ENCODE results near the gene TP53I3.
"Not testable (repeated sequence)": the region's sequence is repeated elsewhere in the genome, so short reads cannot be mapped to it uniquely, and the experiment has no call there.

Gene TP53I3, protein sequence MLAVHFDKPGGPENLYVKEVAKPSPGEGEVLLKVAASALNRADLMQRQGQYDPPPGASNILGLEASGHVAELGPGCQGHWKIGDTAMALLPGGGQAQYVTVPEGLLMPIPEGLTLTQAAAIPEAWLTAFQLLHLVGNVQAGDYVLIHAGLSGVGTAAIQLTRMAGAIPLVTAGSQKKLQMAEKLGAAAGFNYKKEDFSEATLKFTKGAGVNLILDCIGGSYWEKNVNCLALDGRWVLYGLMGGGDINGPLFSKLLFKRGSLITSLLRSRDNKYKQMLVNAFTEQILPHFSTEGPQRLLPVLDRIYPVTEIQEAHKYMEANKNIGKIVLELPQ

DNA sequence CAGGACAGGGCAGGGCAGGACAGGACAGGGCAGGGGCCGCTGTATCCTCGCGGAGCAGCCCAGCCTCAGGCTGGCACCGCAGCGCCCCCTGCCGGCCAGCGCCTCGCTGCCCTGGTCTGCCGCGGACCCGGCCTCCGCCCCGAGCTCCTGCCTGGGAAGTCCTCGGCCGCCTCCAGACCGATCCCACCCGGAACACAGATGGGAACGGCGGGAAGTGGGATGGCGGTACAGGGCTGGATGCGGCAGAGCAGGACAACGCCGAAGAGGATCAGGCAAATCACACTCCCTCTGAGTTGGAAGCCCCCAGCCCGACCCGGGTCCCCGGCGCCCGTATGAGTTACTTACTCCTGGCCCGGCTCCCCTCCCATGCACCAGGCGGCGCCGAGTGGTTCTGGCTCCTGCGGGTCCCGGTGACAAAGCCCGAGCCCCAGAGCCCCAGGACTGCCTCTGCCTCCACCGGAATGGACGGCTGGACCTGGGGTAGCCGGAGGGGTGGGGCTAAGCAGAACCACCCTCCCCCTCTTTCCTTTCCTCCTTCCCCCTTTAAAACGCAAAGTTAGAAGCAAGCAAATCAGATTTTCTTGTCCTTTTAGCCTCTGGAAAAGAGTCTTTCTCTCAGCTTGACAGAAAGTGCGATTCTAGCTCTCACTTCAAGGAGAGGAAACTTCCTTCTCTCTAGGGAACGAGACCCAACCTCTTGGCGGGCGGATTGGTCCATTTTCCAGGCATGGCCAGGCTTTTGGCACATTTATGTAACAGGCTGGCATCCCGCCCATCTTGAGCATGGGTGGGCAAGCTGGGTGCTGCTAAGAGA is at the start of gene TP53I3:
TSS of gene TP53I3 (minus strand) at position 449 of the 814 bp plus-strand sequence. CDS start 508 bp downstream, outside the sequence.
- DNase-seq (ENCODE audit: low spot score) (peak; percentile 76), FAIRE-seq (no peak)

DNA sequence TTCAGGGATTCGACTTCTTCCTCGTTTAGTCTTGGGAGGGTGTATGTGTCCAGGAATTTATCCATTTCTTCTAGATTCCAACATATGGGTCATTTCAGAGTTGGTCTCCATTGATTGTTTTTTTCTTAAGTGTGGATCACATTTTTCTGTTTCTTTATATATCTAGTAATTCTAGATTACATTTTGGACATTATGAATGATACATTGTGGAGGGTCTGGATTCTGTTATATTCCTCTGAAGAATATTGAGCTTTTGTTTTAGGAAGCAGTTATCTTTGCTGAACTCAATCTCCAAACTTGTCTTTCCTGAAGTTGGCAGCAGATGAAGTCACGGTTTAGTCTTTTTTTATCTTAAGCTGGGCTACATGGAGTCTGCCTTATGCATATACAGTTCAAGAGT is 47.9 kb upstream of the TP53I3 start:
- DNase-seq (ENCODE audit: low spot score): no peak
- no peak for FAIRE-seq

DNA sequence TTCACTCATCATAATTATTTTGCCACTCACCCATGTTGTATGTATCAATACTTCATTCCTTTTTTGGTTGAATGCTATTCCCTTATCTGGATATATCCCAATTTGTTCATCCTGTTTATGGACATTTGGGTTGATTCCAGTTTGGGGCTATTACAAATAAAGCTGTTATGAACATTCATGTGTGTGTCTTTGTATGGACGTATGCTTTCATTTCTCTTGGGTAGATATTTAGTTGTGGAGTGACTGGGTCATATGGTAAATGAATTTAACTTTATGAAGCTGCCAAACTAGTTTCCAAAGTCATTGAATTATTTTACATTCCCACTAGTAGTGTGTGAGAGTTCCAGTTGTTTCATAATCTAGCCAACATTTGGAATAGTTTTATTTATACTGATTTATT is 41.3 kb upstream of the TP53I3 start:
- FAIRE-seq: no peak
- no peak for DNase-seq (ENCODE audit: low spot score)

DNA sequence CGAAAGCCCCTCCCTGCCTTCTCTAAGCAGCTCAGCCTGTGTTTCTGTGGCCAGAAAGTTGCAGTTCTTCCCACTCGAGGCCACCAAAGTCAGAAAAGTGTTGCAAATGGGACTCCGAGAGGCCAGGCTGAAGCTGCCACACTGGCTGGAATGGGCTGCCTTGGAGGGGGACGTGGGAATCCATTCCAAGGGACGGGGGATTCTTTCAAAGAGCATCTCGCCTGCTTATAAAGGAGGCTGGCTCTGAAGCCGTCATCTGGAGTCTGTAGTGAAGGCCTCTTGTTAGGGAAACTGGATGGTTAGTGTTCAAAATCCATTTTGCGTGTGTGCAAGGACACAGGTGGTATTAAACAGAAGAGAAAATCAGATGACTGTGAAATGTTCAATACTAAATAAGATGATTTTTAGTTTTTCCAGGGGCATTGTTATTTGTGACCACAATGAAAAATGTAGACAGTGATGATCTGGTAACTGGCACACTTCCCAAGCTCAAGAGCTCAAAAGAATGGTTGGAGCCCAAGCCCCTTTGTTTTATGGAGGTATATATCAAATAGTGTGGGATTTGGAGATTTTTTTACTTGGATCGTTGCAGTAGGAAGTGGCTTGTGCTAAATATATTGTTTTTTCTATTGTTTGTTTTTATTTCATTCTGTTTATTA is 39.4 kb upstream of the TP53I3 start:
- DNase-seq (ENCODE audit: low spot score): no peak
- FAIRE-seq: no peak

DNA sequence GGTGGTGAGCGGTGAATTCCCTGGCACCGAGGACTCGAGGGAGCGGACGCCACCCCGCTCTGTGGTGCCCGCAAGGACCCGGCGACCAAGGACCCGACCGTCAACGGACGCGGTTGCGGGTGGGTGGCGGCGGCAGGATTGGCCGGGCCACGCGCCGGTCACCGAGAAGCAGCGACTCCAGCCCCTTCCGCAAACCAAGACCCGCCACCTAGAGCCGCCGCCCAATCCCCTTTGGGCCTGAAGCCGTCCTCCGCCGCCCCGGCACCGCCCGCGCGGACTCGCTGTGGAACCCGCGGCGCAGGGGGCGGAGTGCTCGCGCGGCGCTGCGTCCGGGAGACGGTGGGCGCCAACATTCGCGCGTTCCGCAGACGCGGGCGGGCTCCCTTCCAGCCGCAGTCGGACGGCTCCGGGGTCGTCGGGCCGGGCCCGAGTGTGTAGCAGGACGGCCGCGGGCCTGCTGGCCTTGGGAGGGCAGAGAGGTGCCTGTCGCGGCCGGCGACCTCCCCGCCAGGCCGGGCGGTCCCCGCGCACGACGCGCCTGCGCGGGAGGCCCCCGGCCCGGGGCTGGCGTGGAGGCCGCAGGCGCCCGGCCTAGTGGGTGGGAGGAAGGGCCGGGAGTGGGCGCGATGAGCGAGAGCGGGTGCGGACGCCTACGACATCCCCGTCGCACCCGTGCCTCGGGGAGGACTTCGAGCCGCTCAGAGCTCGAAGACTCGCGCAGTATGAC is 38.7 kb upstream of the TP53I3 start, which contains the start of the genes FAM228B and PFN4:
TSS of gene FAM228B (plus strand) at position 275 of the 727 bp plus-strand sequence. CDS start 893 bp downstream, outside the sequence.
TSS of gene PFN4 (minus strand) at position 140 of the 727 bp plus-strand sequence. CDS start 799 bp downstream, outside the sequence.
- FAIRE-seq: no peak
- peak; percentile 74 for DNase-seq (ENCODE audit: low spot score)

DNA sequence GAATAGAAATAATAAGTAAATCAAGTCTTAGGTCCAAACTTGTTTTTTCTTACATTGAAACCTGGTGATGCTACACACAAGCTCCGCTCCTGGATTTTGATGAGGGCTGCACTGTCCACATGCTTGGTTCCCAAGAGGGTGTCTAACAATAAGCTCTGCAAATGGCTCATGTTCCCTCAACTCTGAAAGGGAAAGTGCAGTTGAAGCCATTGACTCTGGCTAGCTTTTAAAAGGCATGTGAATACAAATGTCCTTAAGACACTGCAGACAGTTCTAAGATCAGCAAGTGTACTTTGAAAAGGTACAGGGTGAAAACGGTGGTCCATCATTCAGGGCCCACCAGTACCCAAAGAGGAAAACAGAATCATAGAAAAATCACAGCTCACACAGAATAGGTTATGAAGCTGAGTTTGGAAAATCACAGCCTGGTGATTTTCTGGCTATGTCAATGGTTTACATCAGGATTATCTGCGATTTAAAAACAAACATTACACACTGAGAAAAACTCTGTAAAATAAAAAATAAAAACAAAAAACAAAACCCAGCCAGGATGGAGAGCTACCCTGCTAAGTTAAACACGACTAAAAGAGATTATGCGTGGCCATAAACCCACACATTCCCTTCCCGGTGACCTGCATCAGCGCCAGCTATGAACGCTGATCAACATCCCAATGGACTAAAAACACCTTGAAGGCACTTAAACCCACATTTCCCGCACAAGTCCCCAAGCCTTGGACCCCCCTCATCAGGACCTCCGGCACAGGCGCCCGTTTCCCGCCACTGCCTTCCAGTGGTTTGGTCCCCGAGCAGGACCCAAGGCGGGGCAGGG is 37.9 kb upstream of the TP53I3 start:
- FAIRE-seq: no peak
- DNase-seq (ENCODE audit: low spot score): no peak

DNA sequence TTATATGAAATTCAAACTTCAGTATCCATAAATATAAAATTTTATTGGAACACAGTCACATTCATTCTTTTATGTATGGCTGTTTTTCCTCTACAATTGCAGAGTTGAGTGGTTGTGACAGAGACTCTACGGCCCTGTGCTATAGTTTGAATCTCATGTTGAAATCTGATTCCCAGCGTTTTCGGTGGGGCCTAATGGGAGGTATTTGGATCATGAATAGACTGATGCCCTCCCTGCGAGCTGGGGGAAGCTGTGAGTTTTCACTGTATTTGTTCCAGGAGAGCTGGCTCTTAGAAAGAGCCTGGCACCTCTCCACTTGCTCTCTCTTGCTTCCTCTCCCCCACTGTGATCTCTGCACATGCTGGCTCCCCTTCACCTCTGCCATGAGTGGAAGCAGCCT is 36.8 kb upstream of the TP53I3 start:
- no peak for FAIRE-seq
- DNase-seq (ENCODE audit: low spot score): no peak

DNA sequence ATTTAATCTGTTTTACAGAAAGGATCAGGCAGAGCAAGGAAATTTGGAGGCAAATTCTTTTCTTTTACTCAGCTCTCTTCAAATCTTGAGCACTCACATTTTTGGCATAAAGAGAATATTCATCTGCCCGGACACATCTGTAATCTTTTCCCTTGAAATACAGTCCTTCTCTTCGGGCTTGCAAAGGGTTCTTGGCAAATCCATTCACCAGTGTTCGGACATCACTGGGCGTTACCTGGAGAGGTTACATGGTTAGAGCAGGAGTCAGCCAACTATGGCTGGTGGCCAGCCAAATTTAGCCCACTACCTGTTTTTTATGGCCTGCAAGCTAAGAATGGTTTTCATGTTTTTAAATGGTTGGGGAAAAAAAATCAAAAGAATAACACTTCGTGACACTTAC is 36.4 kb upstream of the TP53I3 start:
- DNase-seq (ENCODE audit: low spot score): no peak
- FAIRE-seq: no peak

DNA sequence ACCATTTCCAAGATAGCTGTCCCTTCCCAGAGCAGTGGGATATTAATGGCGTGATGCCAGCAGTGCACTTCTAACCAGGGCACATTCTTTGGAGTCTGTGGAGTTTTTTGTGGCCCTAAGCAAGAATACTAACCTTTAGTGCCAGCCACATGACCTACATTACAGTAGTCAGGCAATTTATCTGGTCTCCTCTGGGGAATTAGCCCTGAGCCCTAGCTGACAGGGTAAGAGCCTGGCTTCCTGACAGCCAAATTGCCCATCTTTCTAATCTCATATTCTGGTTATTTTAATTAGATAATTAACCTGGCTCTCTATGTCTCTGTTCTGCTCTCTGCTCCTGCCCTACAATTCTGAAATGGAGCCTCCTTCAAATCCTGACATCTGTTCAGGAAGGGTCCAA is 33.3 kb upstream of the TP53I3 start:
- DNase-seq (ENCODE audit: low spot score) (no peak), FAIRE-seq (no peak)

DNA sequence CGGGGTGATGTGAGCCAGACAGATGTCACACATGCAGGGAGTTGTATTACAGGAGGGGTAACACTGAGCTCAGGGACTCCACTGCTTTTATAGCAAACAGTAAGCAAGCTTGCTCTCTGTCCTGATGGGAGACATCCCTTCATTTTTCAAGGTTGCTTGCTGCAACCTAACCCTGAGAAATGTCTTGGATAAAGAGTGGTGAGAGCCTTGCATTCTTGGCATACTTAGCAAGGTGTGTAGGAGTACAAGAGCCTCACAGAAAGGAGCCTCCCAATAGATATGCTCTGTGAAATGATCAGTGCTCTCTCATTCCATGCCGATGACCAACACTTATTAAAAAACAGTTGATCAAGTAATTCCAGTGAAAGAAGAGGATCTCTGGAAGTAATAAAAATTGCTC is 30.4 kb upstream of the TP53I3 start:
- DNase-seq (ENCODE audit: low spot score): peak; percentile 45
- FAIRE-seq: no peak

DNA sequence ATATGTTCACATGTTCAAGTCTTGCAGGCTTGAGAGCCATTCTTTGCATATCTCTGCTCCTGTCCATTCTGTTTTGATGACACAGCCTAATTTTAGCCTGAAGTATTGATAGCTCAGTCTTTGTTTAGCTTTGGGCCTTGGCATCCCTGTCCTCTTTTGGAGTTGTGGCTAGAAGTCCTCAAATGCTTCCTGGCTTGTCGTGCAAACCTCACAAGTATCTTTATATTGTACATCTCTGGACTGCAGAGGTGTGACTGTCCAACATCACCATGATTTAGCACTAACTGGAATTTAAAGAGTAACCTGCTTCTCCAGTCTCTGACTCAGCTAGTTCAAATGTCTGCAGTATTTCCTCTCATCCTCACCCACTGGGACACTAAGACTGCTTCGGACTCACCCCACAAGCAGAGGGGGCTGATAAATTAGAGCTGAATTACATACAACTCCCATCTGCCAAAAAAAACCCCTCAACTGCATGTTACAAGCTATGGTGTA is 26.8 kb upstream of the TP53I3 start:
- FAIRE-seq: no peak
- peak; percentile 41 for DNase-seq (ENCODE audit: low spot score)

DNA sequence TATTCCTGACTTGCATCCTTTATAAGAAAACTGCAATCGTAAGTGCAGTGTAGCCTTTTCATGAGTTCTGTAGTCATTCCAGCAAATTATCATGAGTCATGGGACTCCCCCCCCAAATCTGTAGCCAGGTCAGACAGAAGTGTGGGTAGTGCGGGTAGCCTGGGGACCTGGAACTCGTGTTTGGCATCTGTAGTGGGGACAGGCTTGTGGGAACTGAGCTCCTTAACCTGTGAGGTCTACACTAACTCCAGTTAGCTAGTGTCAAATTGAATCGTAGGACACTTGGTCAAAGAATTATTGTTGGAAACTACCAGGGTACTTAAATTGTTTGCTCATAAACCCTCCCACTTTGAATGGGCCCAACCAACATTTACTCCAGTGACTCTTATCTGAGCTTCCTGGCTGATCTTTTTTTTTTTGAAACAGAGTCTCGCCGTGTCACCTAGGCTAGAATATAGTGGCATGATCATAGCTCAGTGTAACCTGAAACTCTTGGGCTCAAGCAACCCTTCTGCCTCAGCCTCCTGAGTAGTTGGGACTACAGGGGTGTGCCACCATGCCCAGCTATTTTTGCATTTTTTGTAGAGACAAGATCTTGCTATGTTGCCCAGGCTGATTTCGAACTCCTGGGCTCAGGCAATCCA is 26.1 kb upstream of the TP53I3 start:
- DNase-seq (ENCODE audit: low spot score) (no peak), FAIRE-seq (no peak)

DNA sequence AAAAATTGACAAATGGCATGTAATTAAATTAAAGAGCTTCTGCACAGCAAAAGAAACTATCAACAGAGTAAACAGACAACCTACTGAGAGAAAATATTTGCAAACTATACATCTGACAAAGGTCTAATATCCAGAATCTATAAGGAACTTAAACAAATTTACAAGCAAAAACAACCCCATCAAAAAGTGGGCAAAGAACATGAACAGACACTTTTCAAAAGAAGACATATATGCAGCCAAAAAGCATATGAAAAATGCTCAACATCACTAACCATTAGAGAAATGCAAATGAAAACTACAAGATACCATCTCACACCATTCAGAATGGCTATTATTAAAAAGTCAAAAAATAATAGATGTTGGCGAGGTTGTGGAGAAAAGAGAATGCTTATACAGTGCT is 24.8 kb upstream of the TP53I3 start:
- not testable (repeated sequence) for FAIRE-seq; DNase-seq (ENCODE audit: low spot score)

DNA sequence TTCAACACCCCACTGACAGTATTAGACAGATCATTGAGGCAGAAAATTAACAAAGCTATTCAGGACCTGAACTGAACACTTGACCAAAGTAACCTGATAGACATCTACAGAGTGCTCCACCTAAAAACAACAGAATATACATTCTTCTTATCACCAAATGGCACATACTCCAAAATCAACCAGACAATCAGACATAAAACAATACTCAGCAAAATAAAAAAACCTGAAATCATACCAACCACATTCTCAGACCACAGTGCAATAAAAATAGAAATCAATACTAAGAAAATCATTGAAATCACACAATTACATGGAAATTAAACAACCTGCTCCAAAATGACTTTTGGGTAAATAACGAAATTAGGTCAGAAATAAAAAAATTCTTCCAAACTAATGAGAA is 22.7 kb upstream of the TP53I3 start:
- DNase-seq (ENCODE audit: low spot score) (no peak), FAIRE-seq (no peak)

DNA sequence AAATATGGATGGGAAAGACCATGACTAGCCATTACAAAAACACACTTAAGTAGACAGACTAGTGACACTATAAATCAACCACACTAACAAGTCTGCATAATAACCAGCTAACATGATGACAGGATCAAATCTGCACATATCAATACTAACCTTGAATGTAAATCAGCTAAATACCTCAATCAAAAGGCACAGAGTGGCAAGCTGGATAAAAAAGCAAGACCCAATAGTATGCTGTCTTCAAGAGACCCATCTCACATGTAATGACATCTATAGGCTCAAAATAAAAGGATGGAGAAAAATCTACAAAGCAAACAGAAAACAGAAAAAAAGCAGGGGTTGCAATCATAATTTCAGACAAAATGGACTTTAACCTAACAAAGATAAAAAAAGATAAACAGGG is 22.2 kb upstream of the TP53I3 start:
- DNase-seq (ENCODE audit: low spot score) (no peak), FAIRE-seq (no peak)

DNA sequence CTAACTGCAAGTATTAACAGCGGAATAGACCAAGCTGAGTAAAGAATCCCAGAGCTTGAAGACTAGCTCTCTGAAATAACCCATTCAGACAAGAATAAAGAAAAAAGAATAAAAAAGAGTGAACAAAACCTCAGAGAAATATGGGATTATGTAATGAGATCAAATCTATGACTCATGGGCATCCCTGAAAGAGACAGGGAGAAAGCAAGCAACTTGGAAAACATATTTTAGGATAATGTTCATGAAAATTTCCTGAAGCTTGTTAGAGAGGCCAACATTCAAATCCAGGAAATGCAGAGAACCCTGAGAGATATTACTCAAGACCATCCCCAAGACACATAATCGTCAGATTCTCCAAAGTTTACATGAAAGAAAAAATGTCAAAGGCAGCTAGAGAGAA is 21.2 kb upstream of the TP53I3 start:
- no peak for DNase-seq (ENCODE audit: low spot score)
- no peak for FAIRE-seq

DNA sequence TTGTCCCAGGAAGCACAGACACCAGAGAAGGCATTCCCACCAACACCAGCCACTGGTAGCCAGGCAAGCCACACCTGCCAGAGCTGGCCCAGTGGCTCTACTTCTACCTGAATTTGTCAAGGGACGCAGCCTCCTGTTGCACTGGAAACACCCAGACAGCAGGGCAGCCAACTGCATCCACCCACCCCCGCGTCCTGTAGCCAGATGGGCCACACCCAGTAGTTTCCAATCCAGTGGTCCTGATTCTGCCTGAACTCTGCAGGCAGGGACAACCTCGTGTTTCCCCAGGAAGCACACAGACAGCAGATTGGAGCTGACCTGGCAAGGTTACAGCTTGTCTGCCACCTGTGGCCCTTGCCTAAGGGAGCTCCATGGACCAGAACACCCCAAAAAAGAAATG is 20.3 kb upstream of the TP53I3 start:
- DNase-seq (ENCODE audit: low spot score) (no peak), FAIRE-seq (no peak)

DNA sequence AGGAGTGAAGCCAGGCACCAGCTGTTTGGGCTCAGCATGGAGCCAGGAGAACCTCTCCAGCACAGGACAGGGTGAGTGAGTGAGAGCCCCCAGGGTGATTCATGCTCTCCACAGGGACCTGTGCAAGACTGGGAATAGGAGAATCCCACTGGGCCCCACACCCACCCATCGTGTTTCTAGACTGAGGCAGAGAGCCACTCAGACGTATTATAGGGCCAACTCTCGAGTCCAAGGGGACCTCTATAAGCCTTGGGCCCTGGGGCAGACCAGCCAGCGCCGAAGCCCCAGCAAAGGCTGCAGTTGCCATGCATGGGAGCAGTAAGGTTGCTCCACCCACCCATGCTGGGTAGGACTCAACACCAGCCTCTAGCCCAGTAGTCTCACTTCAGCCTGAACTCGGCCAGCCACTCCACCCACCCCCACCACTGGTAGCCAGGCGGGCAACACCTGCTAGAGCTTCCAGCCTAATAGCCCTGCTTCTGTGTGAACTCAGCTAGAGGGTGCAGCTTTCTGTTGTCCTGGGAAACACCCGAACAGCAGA is 19.5 kb upstream of the TP53I3 start:
- no peak for FAIRE-seq
- no peak for DNase-seq (ENCODE audit: low spot score)

DNA sequence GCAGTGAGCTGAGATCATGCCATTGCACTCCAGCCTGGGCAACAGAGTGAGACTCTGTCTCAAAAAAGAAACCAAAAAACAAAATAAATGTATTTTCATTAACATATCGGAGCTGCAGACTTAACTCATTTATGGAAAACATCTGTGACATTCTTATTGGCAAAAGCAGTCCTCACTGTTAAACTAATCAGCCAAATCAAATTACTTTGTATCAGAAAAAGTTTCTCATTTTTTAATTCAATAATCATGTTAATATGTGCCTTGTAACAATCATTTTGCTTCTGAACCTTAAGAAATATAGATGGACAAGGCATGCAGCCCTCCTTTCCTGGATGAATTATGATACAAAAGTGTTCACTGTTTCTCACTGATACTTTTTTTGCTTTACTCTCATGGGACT is 18.0 kb upstream of the TP53I3 start:
- DNase-seq (ENCODE audit: low spot score) (no peak), FAIRE-seq (no peak)

All from RCC 7860 (cell line).